ENCODE measurements around the gene DUSP5. TPM values are rescaled to one million over a fixed set of nuclear protein-coding genes. Genes with fewer than 3 reads are reported as not detected.

Gene DUSP5
- total RNA-seq, 1 experiment from 2014 or later, result 14.2 TPM

DNA sequence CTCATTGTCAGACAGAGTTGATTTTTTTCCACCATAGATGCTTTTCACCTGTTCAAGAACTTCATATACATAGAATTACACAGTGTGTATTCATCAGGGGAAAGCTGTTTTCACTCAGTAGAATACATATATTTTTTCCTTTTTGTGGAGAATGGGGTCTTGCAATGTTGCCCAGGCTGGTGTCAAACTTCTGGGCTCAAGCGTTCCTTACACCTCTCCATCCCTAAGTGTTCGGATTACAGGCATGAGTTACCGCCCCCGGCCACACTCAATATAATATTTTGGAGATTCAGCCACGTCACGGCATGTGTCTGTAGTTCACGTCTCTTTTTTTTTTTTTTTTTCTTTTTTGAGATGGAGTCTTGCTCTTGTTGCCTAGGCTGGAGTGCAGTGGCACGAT, 62.3 kb downstream of the DUSP5 start:
- Histone ChIP-seq H3K9me2 (ENCODE audit: insufficient read depth) (no peaks in the 10 kb centered on the region), H3K27me3 (ENCODE audit: insufficient read depth, low read depth) (no peaks in the 10 kb centered on the region), H4K20me1 (ENCODE audit: insufficient read depth) (no peaks in the 10 kb centered on the region), H2AFZ (no peak overlapping the region), H3F3A (ENCODE audit: insufficient read depth, low read depth) (no peaks in the 10 kb centered on the region), H3K27ac (no peak overlapping the region), H3K79me2 (ENCODE audit: low read depth) (no peaks in the 10 kb centered on the region), H3K4me3 (no peak overlapping the region), H3K36me3 (ENCODE audit: low read depth) (no peaks in the 10 kb centered on the region), H3K9me3 (ENCODE audit: insufficient read depth, low read depth) (no peaks in the 10 kb centered on the region), H3K4me2 (no peak overlapping the region), H3K4me1 (replicated peaks; ENCODE audit: insufficient read depth) (no peaks in the 10 kb centered on the region)
- intact Hi-C loops (cut with micrococcal nuclease; ENCODE audit: unreplicated experiment), result no loop called here
- ChIA-PET CTCF (no interaction called here), POLR2A (ENCODE audit: unreplicated experiment) (no interaction called here)
- TF ChIP-seq CTCF (conservative IDR thresholded peaks at IDR 0.05), result no peak
- TF ChIP-seq EZH2 (IDR thresholded peaks at IDR 0.05; ENCODE audit: low read depth), result no peak
- no peak for DNase-seq
- BruUV-seq (replicated peaks), result no TSS peak

Other genes starting within 250 kb of the DUSP5 start
- gene SMNDC1, start 193.0 kb upstream of the DUSP5 start, total RNA-seq (2021), result 23.1 and 26.9 TPM in 2 replicates
- 22.1 and 31.2 TPM in 2 replicates for gene SMC3, start 69.8 kb downstream of the DUSP5 start, total RNA-seq (2021)
- 0.11 and 0.23 TPM in 2 replicates for gene RBM20, start 146.4 kb downstream of the DUSP5 start, total RNA-seq (2021)

All from PC-9 (cell line).